WI38 (cell line): ENCODE measurements around the gene TSPAN9.

Source experiments
- H3K4me3 ChIP-seq: 2 replicates; pipeline ENCODE4 v1.5.1; 2011; ENCODE audit warnings: low read depth, mild to moderate bottlenecking, control low read depth, low read length
- CTCF ChIP-seq: IDR thresholded peaks from 2 replicates; pipeline ENCODE4 v1.5.1; 2012; ENCODE audit warnings: low read depth, mild to moderate bottlenecking, control low read depth, low read length

TSPAN9 gene

GRCh38 chr12:3288690-3289089 is 211.5 kb downstream of the TSPAN9 start:
- no peak for TF ChIP-seq CTCF
- no peak overlapping the region for H3K4me3 ChIP-seq

GRCh38 chr12:3289702-3290101 is 212.5 kb downstream of the TSPAN9 start:
- H3K4me3 ChIP-seq, result no peak overlapping the region
- no peak for TF ChIP-seq CTCF

GRCh38 chr12:3291939-3292338 is 214.8 kb downstream of the TSPAN9 start:
- TF ChIP-seq CTCF, result no peak
- H3K4me3 ChIP-seq, result no peak overlapping the region

GRCh38 chr12:3292677-3293412 is 215.7 kb downstream of the TSPAN9 start:
- H3K4me3 ChIP-seq, result no peak overlapping the region
- no peak for TF ChIP-seq CTCF

- H3K4me3 ChIP-seq, result no peak overlapping the region
- TF ChIP-seq CTCF, result no peak
These were observed 216.4 kb downstream of the TSPAN9 start for GRCh38 chr12:3293446-3294161.

GRCh38 chr12:3294481-3294911 is 217.3 kb downstream of the TSPAN9 start:
- H3K4me3 ChIP-seq, result no peak overlapping the region
- TF ChIP-seq CTCF, result no peak

- no peak for TF ChIP-seq CTCF
- no peak overlapping the region for H3K4me3 ChIP-seq
These were observed 218.0 kb downstream of the TSPAN9 start for GRCh38 chr12:3295225-3295624.
